ENCODE data around the gene PIGU.

PIGU gene

DNA sequence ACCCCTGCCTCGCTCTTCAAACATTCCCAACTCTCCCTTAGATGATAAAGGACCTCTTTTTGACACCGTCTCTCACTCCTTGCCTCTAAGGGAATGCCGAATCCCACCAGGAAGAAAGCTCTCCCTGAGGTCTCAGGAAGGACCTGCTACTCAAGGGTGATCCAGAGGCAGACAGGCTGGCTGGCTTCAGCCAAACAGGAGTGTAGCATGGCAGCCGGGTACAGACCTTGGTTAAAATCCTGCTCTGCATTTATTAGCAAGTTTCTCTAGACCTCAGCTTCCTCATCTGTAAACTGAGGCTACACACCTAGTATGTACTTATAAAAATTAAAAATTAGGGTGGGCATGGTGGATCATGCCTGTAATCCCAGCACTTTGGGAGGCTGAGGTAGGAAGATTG, 101.1 kb downstream of the PIGU start:
- DNase-seq = no peak

GRCh38 chr20:34575271-34575670, 101.6 kb downstream of the PIGU start:
- DNase-seq = no peak

- no peak for DNase-seq
Observed at GRCh38 chr20:34574861-34575260, 102.0 kb downstream of the PIGU start.

GRCh38 chr20:34574426-34574825, 102.5 kb downstream of the PIGU start:
- DNase-seq = no peak

DNA sequence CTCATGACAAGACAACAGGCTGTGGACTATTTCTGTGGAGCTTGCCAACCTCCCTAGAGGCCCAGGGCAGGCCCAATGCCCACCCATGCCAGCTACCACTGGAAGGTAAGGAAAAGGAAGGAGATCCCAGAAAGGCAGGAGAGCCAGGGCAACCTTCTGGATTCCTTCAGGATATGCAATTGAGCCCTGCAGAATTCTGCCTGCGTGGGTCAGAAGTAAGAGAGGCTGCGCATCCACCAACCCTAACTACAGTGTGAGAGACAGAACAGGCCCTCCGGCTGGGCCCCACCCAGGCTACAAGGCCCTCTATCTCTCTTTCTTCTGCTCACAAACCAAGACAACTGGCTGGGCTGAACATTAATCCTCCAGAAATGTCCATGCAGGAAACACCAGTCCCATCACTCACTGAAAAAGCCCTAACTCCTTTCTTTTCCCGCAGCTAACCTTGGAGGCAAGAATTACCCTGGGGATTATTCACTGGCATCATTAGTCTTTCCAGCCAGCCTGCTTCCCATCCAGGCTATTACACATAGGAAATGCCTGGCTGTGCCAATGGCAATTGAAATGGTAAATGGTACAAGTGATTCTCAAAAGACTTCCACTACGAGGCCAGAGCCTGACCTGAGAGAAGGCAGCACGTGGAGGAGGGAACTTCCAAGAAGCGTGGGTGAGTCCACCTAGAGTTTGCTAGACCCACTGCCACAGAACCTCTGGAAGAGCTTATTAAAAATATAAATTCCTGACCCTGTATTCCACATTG, 103.2 kb downstream of the PIGU start:
- no peak for DNase-seq

GRCh38 chr20:34571753-34572152, 105.1 kb downstream of the PIGU start:
- DNase-seq = no peak

- no peak for DNase-seq
Observed at GRCh38 chr20:34570859-34571306, 106.0 kb downstream of the PIGU start.

DNA sequence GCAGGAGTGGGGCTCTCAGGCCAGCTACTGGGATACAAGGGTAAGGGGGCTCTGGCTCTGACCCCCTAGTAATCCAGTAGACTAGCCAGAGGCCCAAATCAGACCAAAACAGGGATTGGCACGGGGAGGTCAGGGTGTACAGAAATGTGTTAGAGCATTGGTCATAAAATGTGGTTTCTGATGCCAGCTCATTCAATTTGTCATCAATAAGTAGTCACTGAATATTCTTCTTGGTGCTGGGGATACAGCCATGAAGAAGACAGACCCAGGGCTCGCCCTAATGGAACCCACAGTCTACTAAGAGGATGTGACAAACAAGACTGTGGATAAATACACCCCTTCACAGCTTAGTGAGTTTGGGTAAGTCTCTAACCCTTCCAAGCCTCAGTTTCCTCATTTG, 107.3 kb downstream of the PIGU start:
- DNase-seq = no peak

DNA sequence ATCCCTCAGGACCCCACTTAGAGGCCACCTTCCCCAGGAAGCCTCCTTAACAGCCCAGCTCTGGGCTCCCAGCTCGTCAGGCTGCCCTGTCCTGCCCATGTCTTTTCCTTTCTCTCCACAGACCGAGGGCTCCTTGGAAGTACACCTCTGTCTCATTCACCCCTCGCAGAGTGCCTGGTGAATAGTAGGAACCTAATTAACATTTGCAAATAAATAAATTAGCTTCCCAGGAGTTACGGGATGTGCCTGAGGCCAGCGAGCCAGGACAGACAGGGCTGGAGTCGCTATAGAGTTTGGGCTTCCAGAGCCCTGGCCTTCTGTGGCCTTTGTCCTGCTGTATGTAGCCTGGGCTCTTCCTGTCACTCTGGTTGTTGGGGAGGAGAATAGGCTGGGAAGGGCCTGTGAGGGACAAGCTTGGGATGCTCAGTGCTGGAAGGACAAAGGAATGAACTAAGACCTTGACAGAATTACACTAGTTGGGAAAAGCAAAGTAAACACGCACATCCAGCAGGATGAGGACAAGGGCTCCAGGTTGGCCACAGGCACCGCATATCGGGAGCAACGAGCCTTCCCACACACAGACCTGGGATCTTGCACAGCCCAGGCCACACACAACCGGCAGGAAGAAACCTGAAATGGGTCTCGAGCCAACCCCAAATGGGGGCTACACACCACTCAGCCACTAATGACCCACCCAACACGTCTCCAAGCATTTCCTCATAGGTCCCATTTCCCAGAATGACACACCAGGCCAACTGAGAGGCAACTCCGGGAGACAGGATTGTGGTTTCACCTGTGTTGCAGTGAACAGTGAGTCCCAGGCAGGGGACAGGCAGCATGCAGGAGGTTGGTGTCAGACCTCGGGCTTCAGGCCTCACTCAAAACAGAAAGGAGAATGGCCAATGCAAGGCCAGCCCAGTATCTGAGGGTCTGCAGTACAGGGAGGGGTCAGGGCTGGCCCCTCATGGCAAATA, 108.7 kb downstream of the PIGU start:
- DNase-seq = no peak

- no peak for DNase-seq
Observed at GRCh38 chr20:34566978-34567891, 109.7 kb downstream of the PIGU start.

DNA sequence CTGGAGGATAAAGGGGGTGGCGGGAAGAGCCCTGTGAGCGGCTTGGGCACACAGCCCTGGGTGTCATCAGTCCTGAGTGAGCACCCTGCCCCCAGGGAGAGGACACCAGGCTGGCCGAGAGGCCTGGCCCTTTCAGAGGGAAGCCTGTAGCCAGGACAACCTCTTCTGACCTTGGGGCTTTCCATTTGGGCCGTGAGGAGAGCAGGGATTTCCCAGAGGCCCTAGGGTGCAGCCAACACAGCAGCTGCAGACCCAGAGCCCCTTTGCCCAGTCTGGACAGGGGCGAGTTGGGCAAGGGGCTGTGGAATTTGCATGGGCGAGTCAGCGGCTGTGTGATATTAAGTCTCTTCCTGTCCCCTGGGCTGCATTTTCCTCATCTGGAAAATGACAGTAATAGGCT, 112.1 kb downstream of the PIGU start:
- DNase-seq = no peak

- DNase-seq = no peak
Observed at GRCh38 chr20:34562641-34563040, 114.3 kb downstream of the PIGU start.

DNA sequence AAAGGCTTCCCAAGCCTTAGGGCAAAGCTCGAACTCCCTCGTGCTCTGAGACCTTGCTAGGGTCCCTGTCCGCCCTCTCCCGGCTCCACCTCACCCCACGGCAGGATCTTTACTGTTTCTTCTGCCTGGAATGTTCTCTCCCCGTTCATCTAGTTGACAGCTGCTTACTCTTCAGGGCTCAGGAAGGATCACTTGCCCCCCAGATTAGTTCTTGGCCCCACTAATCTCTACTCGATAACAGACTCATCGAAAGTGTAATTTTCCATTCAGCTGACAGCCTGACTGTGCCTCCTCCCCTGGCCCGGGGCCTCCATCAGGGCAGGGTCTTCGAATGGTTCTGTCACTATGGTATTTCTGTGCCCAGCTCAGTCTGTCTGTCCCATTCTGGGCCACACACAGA, 115.2 kb downstream of the PIGU start:
- no peak for DNase-seq

GRCh38 chr20:34560614-34561013, 116.3 kb downstream of the PIGU start:
- no peak for DNase-seq

DNA sequence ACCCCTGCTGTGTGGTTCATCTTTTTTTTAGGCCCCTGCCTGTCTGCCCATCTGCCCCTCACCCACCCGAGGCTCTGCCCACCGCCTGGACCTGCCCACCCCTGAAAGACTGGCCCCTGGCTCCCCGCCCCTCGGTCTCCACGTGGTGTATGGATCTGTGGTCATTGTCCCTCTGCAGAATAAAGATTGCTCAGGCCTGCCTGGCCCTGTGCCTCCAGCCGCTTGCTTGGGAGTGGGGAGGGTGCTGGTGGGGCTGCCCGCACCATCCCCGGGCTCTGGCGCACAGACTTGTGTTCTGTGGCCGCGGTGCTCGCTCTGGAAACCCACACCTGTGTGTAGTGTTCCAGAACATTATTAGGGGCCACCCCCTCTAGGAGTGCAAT, 116.8 kb downstream of the PIGU start:
- no peak for DNase-seq

- DNase-seq = no peak
Observed at GRCh38 chr20:34559311-34560140, 117.4 kb downstream of the PIGU start.

DNA sequence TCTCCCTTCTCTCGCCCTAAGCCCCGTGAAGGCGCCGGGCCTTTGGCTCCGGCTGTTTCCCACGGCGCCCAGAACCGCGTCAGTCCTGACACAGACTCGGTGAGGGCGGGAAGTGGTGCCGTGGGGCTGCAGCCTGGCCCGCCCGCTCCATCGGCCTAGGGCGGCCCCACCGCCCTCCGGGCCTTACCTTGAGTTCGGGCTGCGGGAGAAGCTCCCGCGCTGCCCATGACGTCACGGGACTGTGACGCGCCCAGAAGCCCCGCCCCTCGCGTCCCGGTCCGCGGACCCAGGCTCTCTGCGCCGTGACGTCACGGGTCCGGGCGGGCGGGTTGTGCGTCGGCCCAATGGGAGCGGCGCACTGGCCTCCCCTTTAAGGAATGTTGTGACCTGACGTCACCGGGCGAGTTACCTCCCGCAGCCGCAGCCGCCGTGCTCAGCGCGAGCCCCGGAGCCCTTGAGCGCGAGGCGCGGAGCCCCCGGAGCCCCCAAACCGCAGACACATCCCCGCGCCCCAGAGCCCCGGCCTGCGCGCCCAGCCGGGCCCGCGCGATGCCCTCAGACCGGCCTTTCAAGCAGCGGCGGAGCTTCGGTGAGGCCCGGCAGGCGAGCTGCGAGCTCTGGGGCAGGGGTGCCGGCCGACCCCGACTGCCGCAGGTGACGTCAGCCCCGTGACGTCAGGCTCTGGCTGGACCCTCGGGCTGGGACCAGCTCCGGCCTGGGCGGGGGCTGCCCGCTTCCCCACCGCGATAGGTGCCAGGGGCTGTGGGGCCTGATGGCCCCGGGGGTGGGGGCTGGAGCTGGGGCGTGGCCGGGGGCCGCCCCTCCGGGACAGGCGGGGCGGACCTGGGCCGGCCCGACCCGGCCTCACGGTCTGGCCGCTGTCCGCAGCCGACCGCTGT, 118.3 kb downstream of the PIGU start, which contains the start of gene MAP1LC3A:
TSS of gene MAP1LC3A (plus strand) at position 399 of the 899 bp plus-strand sequence. CDS start at position 550, 151 bp downstream.
- DNase-seq = peak; percentile 95 to 97

DNA sequence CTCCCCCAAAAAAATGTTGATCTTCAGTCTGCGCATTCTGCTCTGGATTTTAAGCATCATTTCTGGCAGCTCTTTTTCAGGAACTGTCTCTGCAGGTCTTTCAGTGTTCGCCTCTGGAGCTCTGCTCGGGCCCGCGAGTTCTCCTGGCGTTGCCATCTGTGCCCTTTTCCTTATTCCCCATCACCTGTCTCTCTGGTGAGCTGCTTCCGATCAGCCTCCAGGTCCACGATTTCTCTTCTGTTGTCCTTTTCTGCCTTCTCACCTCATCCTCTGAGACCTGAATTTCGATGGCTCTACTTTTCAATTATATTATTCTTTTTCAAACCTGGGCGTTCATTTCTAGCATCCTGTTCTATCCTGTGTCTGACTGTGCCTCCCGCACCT, 119.0 kb downstream of the PIGU start:
- no peak for DNase-seq

DNA sequence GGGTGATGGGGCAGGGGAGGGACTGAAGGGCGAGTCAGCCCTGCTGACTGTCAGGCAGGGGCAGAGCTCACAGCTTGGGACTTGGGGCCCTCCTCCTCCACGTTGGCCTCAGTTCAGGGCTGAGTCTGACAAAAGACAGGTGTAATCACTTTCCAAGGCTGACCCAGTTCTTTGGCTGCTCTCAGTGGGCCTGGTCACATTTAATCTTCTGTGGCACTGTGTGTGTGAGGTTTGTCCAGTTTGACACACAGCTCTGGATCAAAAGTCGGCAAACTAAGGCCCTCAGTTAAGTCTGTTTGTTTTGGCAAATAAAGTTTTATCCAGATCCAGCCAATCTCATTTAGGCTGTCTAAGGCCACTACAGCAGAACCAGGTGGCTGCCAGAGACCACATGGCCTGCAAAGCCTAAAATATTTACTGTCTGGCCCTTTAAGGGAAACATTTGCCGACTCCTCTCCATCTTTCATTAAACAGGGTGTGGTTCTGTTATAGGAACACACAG, 123.5 kb downstream of the PIGU start:
- no peak for DNase-seq

- DNase-seq = no peak
Observed at GRCh38 chr20:34552569-34552968, 124.3 kb downstream of the PIGU start.

DNA sequence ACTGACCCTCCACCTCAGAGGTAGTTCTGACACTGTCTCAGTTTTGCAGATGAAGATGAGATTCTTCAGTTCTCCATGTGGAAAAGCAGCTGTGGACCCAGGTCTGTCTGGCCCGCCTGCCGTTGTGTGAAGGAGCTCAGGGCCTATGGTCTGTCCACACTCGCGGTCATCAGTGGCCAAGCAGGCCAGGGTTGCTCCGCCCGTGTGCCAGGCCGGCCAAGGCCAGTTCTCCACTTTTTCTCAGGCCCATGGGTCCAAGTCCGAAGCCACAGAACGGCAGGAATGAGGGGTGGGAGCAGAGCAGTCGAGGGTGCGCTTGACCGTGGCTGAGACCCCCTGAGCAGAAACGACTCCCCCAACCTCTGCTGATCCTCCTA, 127.0 kb downstream of the PIGU start:
- DNase-seq = no peak

Data from CD4-positive, alpha-beta T cell treated with Interferon alpha-2 for 1 hour (primary cell).